Natural killer cell (primary cell): ENCODE measurements around the gene ADAMTS17. TPM values are rescaled to one million over a fixed set of nuclear protein-coding genes. Genes with fewer than 3 reads are reported as not detected.

Source experiments
- ATAC-seq, 3 donors: fragments of 150-1000 bp in 2 of 3; fragments of 200-7000 bp in 1 of 3; cut with Tn5 transposase; 1 replicate in 1 of 3; 2 replicates in 2 of 3; pipeline ENCODE4 v1.10.0; 2021; ENCODE audit warnings: mild to moderate bottlenecking in 2 of 3, moderate library complexity in 2 of 3
- DNase-seq, 2 donors: peaks; one replicate each; pipeline versions ENCODE4 v3.0.0 to v3.0.0-alpha.2; 2013 to 2021; ENCODE audit warnings: mixed read lengths in 1 of 2
- H3K27ac ChIP-seq: one replicate; pipeline ENCODE4 v1.5.1; 2013; ENCODE audit warnings: mild to moderate bottlenecking, low read length
- H3K27me3 ChIP-seq: one replicate; pipeline ENCODE4 v1.6.1; 2013; ENCODE audit warnings: low read length; ENCODE audit not compliant: control insufficient read depth, insufficient read depth
- H3K36me3 ChIP-seq: one replicate; pipeline ENCODE4 v1.6.1; 2013; ENCODE audit warnings: low read length; ENCODE audit not compliant: control insufficient read depth, insufficient read depth
- H3K4me1 ChIP-seq: one replicate; pipeline ENCODE4 v1.6.1; 2013; ENCODE audit warnings: low read length; ENCODE audit not compliant: control insufficient read depth, insufficient read depth
- H3K4me3 ChIP-seq: one replicate; pipeline ENCODE4 v1.5.1; 2013; ENCODE audit warnings: low read length
- H3K9me3 ChIP-seq: one replicate; pipeline ENCODE4 v1.6.1; 2013; ENCODE audit warnings: low read length; ENCODE audit not compliant: control insufficient read depth, insufficient read depth
- H3K27ac Mint-ChIP-seq, 2 donors: one replicate each; pipeline ENCODE4 v1.8.0; 2022; ENCODE audit warnings: mild to moderate bottlenecking in 2 of 2, mixed read lengths in 2 of 2, moderate library complexity in 1 of 2
- H3K27me3 Mint-ChIP-seq, 2 donors: one replicate each; pipeline ENCODE4 v1.8.0; 2022; ENCODE audit warnings: low read depth in 2 of 2, mixed read lengths in 2 of 2
- H3K36me3 Mint-ChIP-seq: one replicate; pipeline ENCODE4 v1.8.0; 2022; ENCODE audit warnings: mixed read lengths
- H3K4me1 Mint-ChIP-seq, 2 donors: one replicate each; pipeline ENCODE4 v1.8.0; 2022; ENCODE audit warnings: mixed read lengths in 2 of 2
- H3K4me3 Mint-ChIP-seq: one replicate; pipeline ENCODE4 v1.8.0; 2022; ENCODE audit warnings: mild to moderate bottlenecking, moderate library complexity, mixed read lengths
- H3K9me3 Mint-ChIP-seq, 2 donors: one replicate each; pipeline ENCODE4 v1.8.0; 2022; ENCODE audit warnings: mixed read lengths in 2 of 2
- CTCF ChIP-seq: fragments of 200-600 bp; IDR thresholded peaks from one replicate; pipeline ENCODE4 v1.8.0; 2022; ENCODE audit warnings: antibody characterized with exemption
- whole genome bisulfite sequencing: methylation state at CpG from one replicate; pipeline ENCODE4 v1.1.7; 2013; ENCODE audit warnings: missing lambda C conversion rate; ENCODE audit not compliant: insufficient coverage; 5-methylcytosine and 5-hydroxymethylcytosine counted together
- intact Hi-C: fragments of 100-400 bp; cut with micrococcal nuclease; formaldehyde crosslinking; loops from one replicate; pipeline ENCODE4 v1.14.2; 2022
- total RNA-seq, 4 donors: library from RNA; stranded (reverse); fragments of 120-200 nt in 1 of 4; gene quantifications; one replicate each; pipeline versions ENCODE4 v1.2.3 to v1.2.4, GENCODE V29; 2013 to 2022

The ADAMTS17 gene
- total RNA-seq, 3 donors from 2014 or later (not counting 1 experiment from before 2014, with no cell fraction given), result 4.8 to 9.5 (median 5.3) TPM

GRCh38 chr15:100332231-100332630, 9.5 kb downstream of the ADAMTS17 start:
- DNase-seq (no peak), ATAC-seq (no peak)
- intact Hi-C loops, result no loop called here
- Histone ChIP-seq H3K4me1 (peaks cover 72% of the 10 kb centered on the region), H3K9me3 (no peaks in the 10 kb centered on the region), H3K4me3 (no peak overlapping the region), H3K27me3 (no peaks in the 10 kb centered on the region), H3K36me3 (no peaks in the 10 kb centered on the region), H3K27ac (no peak overlapping the region)
- no peak overlapping the region for H3K27ac Mint-ChIP-seq
- peaks cover 0 to 7% of the 10 kb centered on the region in 2 donors for H3K27me3 Mint-ChIP-seq
- 89% methylated on average over 13 of the region's 13 CpGs for WGBS
- H3K4me1 Mint-ChIP-seq, result peaks cover 56% of the 10 kb centered on the region in 2 donors
- no peaks in the 10 kb centered on the region for H3K36me3 Mint-ChIP-seq
- peak overlapping the region; percentile 21 for H3K4me3 Mint-ChIP-seq
- H3K9me3 Mint-ChIP-seq, result no peaks in the 10 kb centered on the region
- TF ChIP-seq CTCF, result no peak

GRCh38 chr15:100330629-100331215, 11.1 kb downstream of the ADAMTS17 start:
- no peaks in the 10 kb centered on the region for H3K36me3 ChIP-seq
- no peaks in the 10 kb centered on the region for H3K27me3 ChIP-seq
- 29% methylated on average over 9 of the region's 12 CpGs for WGBS
- Mint-ChIP-seq H3K4me3 (peak overlapping the region; percentile 78), H3K4me1 (peaks cover 56% of the 10 kb centered on the region in 2 donors), H3K27ac (peak overlapping the region; percentile 84 to 86), H3K27me3 (peaks cover 0 to 5% of the 10 kb centered on the region in 2 donors), H3K9me3 (no peaks in the 10 kb centered on the region), H3K36me3 (no peaks in the 10 kb centered on the region)
- H3K9me3 ChIP-seq, result no peaks in the 10 kb centered on the region
- H3K4me1 ChIP-seq, result peaks cover 72% of the 10 kb centered on the region
- H3K4me3 ChIP-seq, result no peak overlapping the region
- intact Hi-C loops, result no loop called here
- TF ChIP-seq CTCF, result no peak
- peak overlapping the region; percentile 44 for H3K27ac ChIP-seq
- ATAC-seq (peak; percentile 60 to 73 (median 71)), DNase-seq (peak in 1 of 2 donors; percentile 75)

- Histone ChIP-seq H3K27ac (peak overlapping the region; percentile 44), H3K27me3 (no peaks in the 10 kb centered on the region), H3K36me3 (no peaks in the 10 kb centered on the region), H3K9me3 (no peaks in the 10 kb centered on the region), H3K4me3 (no peak overlapping the region), H3K4me1 (peaks cover 69% of the 10 kb centered on the region)
- ATAC-seq, result peak; percentile 68 to 71 (median 70)
- Mint-ChIP-seq H3K36me3 (no peaks in the 10 kb centered on the region), H3K9me3 (no peaks in the 10 kb centered on the region), H3K4me3 (peak overlapping the region; percentile 78), H3K4me1 (peaks cover 56% of the 10 kb centered on the region in 2 donors), H3K27ac (peak overlapping the region; percentile 84 to 86), H3K27me3 (peaks cover 0 to 5% of the 10 kb centered on the region in 2 donors)
- WGBS, result 32% methylated on average over 10 of the region's 10 CpGs
- DNase-seq, result peak in 1 of 2 donors; percentile 35
- intact Hi-C loops, result no loop called here
- TF ChIP-seq CTCF, result no peak
Measured at GRCh38 chr15:100330221-100330620, 11.6 kb downstream of the ADAMTS17 start.

- ATAC-seq, result no peak
- no peaks in the 10 kb centered on the region for H3K9me3 Mint-ChIP-seq
- no peak for DNase-seq
- no peak overlapping the region for H3K4me3 ChIP-seq
- no peak overlapping the region for H3K4me3 Mint-ChIP-seq
- H3K4me1 ChIP-seq, result peaks cover 55% of the 10 kb centered on the region
- no peaks in the 10 kb centered on the region for H3K9me3 ChIP-seq
- intact Hi-C loops, result no loop called here
- 89% methylated on average over 9 of the region's 9 CpGs for WGBS
- TF ChIP-seq CTCF, result no peak
- H3K36me3 ChIP-seq, result no peaks in the 10 kb centered on the region
- H3K27ac ChIP-seq, result no peak overlapping the region
- no peak overlapping the region for H3K27ac Mint-ChIP-seq
- H3K27me3 Mint-ChIP-seq, result peaks cover 0 to 5% of the 10 kb centered on the region in 2 donors
- H3K27me3 ChIP-seq, result no peaks in the 10 kb centered on the region
- peaks cover 41 to 42% of the 10 kb centered on the region in 2 donors for H3K4me1 Mint-ChIP-seq
- H3K36me3 Mint-ChIP-seq, result no peaks in the 10 kb centered on the region
Measured at GRCh38 chr15:100328796-100329195, 13.0 kb downstream of the ADAMTS17 start.
